ENCODE data around the gene MYOM3. TPM values are rescaled to one million over a fixed set of nuclear protein-coding genes. Genes with fewer than 3 reads are reported as not detected.

MYOM3 gene
- total and polyA plus RNA-seq, 2 of the 13 experiments (the other 11 are each of a cell fraction or from before 2014, with no cell fraction given), result 5.8 to 15.3 TPM

DNA sequence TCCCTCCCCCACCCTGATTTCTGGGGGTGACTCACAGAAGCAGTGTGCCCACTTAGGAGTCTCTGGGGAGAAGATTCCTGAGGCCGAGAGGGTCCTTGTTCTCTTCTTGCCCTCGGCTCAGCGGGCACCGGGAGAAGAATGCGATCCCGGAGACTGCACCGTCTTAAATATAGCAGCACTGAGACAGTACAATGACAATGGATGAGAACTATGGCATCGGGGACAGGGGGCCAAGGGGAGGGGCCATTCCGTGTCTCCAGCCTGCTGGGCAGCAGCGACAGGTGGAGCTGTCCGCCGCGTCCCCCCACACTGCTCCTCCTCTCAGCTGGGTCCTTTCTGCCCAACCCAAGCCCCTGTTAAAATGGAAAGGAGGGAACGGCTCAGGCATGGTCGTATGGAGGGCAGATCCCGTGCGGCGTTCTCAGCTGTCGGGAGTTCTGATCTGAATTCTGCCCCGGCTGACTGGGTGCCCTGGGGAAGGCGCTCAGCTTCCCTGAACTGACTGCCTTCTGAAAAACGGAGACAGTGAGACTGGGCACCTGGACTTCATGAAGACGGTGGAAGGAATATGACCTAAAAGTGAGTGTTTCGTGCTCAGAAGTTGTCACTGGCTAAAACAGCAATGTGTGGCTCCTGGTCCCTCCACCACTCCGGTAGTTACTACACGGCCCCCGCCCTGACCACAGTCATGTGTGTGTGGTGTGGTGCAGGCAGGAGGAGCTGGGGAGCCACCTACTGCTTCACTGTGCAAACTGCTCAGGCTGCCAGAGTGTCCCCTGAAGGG, at the start of gene MYOM3 (continued):
- TF ChIP-seq ZNF501 (CRISPR knock-in tag; IDR thresholded peaks at IDR 0.05), result 0 out of 2 replicates have a peak, but pooled peaks have one; percentile 39
- TF ChIP-seq, protein P1, sequence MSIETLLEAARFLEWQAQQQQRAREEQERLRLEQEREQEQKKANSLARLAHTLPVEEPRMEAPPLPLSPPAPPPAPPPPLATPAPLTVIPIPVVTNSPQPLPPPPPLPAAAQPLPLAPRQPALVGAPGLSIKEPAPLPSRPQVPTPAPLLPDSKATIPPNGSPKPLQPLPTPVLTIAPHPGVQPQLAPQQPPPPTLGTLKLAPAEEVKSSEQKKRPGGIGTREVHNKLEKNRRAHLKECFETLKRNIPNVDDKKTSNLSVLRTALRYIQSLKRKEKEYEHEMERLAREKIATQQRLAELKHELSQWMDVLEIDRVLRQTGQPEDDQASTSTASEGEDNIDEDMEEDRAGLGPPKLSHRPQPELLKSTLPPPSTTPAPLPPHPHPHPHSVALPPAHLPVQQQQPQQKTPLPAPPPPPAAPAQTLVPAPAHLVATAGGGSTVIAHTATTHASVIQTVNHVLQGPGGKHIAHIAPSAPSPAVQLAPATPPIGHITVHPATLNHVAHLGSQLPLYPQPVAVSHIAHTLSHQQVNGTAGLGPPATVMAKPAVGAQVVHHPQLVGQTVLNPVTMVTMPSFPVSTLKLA (IDR thresholded peaks at IDR 0.05), result no peak
- TF ChIP-seq, protein P2, sequence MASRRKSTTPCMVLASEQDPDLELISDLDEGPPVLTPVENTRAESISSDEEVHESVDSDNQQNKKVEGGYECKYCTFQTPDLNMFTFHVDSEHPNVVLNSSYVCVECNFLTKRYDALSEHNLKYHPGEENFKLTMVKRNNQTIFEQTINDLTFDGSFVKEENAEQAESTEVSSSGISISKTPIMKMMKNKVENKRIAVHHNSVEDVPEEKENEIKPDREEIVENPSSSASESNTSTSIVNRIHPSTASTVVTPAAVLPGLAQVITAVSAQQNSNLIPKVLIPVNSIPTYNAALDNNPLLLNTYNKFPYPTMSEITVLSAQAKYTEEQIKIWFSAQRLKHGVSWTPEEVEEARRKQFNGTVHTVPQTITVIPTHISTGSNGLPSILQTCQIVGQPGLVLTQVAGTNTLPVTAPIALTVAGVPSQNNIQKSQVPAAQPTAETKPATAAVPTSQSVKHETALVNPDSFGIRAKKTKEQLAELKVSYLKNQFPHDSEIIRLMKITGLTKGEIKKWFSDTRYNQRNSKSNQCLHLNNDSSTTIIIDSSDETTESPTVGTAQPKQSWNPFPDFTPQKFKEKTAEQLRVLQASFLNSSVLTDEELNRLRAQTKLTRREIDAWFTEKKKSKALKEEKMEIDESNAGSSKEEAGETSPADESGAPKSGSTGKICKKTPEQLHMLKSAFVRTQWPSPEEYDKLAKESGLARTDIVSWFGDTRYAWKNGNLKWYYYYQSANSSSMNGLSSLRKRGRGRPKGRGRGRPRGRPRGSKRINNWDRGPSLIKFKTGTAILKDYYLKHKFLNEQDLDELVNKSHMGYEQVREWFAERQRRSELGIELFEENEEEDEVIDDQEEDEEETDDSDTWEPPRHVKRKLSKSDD (CRISPR knock-in tag; IDR thresholded peaks at IDR 0.05; ENCODE audit: low read depth), result no peak
- TF ChIP-seq, protein P3, sequence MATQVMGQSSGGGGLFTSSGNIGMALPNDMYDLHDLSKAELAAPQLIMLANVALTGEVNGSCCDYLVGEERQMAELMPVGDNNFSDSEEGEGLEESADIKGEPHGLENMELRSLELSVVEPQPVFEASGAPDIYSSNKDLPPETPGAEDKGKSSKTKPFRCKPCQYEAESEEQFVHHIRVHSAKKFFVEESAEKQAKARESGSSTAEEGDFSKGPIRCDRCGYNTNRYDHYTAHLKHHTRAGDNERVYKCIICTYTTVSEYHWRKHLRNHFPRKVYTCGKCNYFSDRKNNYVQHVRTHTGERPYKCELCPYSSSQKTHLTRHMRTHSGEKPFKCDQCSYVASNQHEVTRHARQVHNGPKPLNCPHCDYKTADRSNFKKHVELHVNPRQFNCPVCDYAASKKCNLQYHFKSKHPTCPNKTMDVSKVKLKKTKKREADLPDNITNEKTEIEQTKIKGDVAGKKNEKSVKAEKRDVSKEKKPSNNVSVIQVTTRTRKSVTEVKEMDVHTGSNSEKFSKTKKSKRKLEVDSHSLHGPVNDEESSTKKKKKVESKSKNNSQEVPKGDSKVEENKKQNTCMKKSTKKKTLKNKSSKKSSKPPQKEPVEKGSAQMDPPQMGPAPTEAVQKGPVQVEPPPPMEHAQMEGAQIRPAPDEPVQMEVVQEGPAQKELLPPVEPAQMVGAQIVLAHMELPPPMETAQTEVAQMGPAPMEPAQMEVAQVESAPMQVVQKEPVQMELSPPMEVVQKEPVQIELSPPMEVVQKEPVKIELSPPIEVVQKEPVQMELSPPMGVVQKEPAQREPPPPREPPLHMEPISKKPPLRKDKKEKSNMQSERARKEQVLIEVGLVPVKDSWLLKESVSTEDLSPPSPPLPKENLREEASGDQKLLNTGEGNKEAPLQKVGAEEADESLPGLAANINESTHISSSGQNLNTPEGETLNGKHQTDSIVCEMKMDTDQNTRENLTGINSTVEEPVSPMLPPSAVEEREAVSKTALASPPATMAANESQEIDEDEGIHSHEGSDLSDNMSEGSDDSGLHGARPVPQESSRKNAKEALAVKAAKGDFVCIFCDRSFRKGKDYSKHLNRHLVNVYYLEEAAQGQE (IDR thresholded peaks at IDR 0.05; ENCODE audit: borderline replicate concordance in 1 of 2, low read depth in 1 of 2, low read length in 2 of 2), result no peak
- no peak for TF ChIP-seq KLF15 (CRISPR knock-in tag; IDR thresholded peaks at IDR 0.05; ENCODE audit: borderline replicate concordance)
- TF ChIP-seq, protein P4, sequence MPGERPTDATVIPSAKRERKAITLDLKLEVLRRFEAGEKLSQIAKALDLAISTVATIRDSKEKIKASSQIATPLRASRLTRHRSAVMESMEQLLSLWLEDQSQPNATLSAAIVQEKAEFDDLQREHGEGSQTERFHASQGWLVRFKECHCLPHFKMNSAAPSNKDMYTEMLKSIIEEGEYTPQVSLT (CRISPR knock-in tag; IDR thresholded peaks at IDR 0.05; ENCODE audit: borderline replicate concordance, low read depth), result no peak
- no peak for TF ChIP-seq ZFP37 (CRISPR knock-in tag; IDR thresholded peaks at IDR 0.05; ENCODE audit: borderline replicate concordance)
- TF ChIP-seq KLF11 (CRISPR knock-in tag; IDR thresholded peaks at IDR 0.05), result no peak
- no peak for TF ChIP-seq ZNF672 (CRISPR knock-in tag; IDR thresholded peaks at IDR 0.05)
- no peak; the same call in 1 of the 2 replicates for TF ChIP-seq TFAP4 (IDR thresholded peaks at IDR 0.05; ENCODE audit: borderline replicate concordance, low read depth)
- TF ChIP-seq, protein P5, sequence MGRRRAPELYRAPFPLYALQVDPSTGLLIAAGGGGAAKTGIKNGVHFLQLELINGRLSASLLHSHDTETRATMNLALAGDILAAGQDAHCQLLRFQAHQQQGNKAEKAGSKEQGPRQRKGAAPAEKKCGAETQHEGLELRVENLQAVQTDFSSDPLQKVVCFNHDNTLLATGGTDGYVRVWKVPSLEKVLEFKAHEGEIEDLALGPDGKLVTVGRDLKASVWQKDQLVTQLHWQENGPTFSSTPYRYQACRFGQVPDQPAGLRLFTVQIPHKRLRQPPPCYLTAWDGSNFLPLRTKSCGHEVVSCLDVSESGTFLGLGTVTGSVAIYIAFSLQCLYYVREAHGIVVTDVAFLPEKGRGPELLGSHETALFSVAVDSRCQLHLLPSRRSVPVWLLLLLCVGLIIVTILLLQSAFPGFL (CRISPR knock-in tag; IDR thresholded peaks at IDR 0.05), result no peak
- TF ChIP-seq NFATC3 (CRISPR knock-in tag; IDR thresholded peaks at IDR 0.05), result no peak
- no peak for TF ChIP-seq ARNT (IDR thresholded peaks at IDR 0.05)
- TF ChIP-seq, protein P6, sequence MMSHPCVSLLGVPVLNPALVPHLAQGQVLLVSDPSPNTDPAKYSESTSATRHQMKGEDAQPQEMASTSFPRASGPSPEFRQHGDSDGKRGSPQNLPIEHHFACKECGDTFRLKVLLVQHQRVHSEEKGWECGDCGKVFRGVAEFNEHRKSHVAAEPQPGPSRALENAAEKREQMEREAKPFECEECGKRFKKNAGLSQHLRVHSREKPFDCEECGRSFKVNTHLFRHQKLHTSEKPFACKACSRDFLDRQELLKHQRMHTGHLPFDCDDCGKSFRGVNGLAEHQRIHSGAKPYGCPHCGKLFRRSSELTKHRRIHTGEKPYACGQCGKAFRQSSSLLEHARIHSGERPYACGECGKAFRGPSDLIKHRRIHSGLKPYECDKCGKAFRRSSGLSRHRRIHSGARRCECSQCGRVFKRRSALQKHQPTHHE (CRISPR knock-in tag; IDR thresholded peaks at IDR 0.05; ENCODE audit: borderline replicate concordance), result no peak

Measured in HepG2 (cell line).